Ovary (tissue), 9 donors: ENCODE measurements around the gene HDAC9. TPM values are rescaled to one million over a fixed set of nuclear protein-coding genes. Genes with fewer than 3 reads are reported as not detected.

Experiments used
- DNase-seq, 5 donors: peaks; one replicate each; pipeline ENCODE4 v3.0.0-alpha.2; 2019 to 2020
- H3K27ac ChIP-seq, 2 donors: fragments of 200-600 bp; one replicate each; pipeline versions ENCODE4 v1.5.1 to v1.8.0; 2019 to 2022
- H3K27me3 ChIP-seq: fragments of 200-600 bp; one replicate; pipeline ENCODE4 v1.8.0; 2022
- H3K36me3 ChIP-seq: fragments of 200-600 bp; sonication (generic); one replicate; pipeline ENCODE4 v1.5.1; 2019
- H3K4me1 ChIP-seq: one replicate; pipeline ENCODE4 v1.8.1; 2013; ENCODE audit warnings: mild to moderate bottlenecking, moderate library complexity; ENCODE audit not compliant: insufficient read depth
- H3K4me3 ChIP-seq: fragments of 200-600 bp; sonication (generic); one replicate; pipeline ENCODE4 v1.5.1; 2017
- H3K9me3 ChIP-seq, 2 donors: fragments of 200-600 bp in 1 of 2; sonication (generic) in 1 of 2; one replicate each; pipeline versions ENCODE4 v1.5.1 to v1.8.1; 2013 to 2019; ENCODE audit warnings: mild to moderate bottlenecking in 1 of 2, moderate library complexity in 1 of 2
- EP300 ChIP-seq: sonication (generic); formaldehyde crosslinking; IDR thresholded peaks from one replicate; pipeline ENCODE4 v1.6.1; 2017; ENCODE audit warnings: antibody characterized with exemption
- POLR2A ChIP-seq: fragments of 450-650 bp; IDR thresholded peaks from one replicate; pipeline ENCODE4 v1.6.1; 2017; ENCODE audit warnings: antibody characterized with exemption, mild to moderate bottlenecking, moderate library complexity
- whole genome bisulfite sequencing, 3 donors: extraction: QIAGEN DNeasy Blood & Tissue Kit in 1 of 3; methylation state at CpG; one replicate each; pipeline versions ENCODE4 v1.1.5 to v1.1.7; 2013 to 2017; 5-methylcytosine and 5-hydroxymethylcytosine counted together
- intact Hi-C, 4 donors: fragments of 100-400 bp; cut with DNase I; formaldehyde crosslinking; loops; one replicate each; pipeline versions ENCODE4 v1.11.0 to v1.15.1; 2022 to 2023
- polyA plus RNA-seq, 2 donors: library from polyadenylated mRNA; stranded (reverse); fragments of 200-250 nt in 1 of 2; fragments of 350-450 nt in 1 of 2; fragmentation: Illumina TruSeq in 1 of 2; extraction: RNeasy Lipid Tissue Mini Kit (QIAGEN cat#74804) in 1 of 2; gene quantifications; one replicate each; pipeline ENCODE4 v1.2.3, GENCODE V29; 2013 to 2014
- total RNA-seq, 7 donors: library from RNA; depleted of rRNA in 2 of 7; stranded (reverse); fragments of >200 nt in 2 of 7; fragmentation: NEBNext Ultra II Directional in 3 of 7; extraction: Animal tissue kit (Norgen Biotek cat#: 25700) in 3 of 7; gene quantifications; one replicate each; pipeline versions ENCODE4 v1.1.0 to v1.2.4, GENCODE V29; 2016 to 2023
- TF ChIP-seq, protein P1 (sequence below), 3 donors: fragments of 450-650 bp in 2 of 3; fragments of 200-600 bp in 1 of 3; IDR thresholded peaks; one replicate each; pipeline versions ENCODE4 v1.5.1 to v1.8.0; 2016 to 2022; ENCODE audit warnings: antibody characterized with exemption in 3 of 3, mild to moderate bottlenecking in 1 of 3
- donor health status: DM: no; HTN: no; CAD: no; lungs with moderate emphysema.
- donor health status: DM: no; HTN: no; CAD: no.
- donor health status: Bipolar disorder and iron deficiency.
- donor health status: DM: yes; HTN: yes; CAD: no.
- donor health status: DM: no; HTN: no; CAD: no.
- donor health status: DM: yes; HTN: yes; CAD: no.

Gene HDAC9
- total and polyA plus RNA-seq, 9 donors: 1.7 to 22.3 (median 6.0) TPM

GRCh38 chr7:18564779-18565178 lies 69.2 kb downstream of the HDAC9 start:
- intact Hi-C loops: no loop called here
- TF ChIP-seq, protein P1, sequence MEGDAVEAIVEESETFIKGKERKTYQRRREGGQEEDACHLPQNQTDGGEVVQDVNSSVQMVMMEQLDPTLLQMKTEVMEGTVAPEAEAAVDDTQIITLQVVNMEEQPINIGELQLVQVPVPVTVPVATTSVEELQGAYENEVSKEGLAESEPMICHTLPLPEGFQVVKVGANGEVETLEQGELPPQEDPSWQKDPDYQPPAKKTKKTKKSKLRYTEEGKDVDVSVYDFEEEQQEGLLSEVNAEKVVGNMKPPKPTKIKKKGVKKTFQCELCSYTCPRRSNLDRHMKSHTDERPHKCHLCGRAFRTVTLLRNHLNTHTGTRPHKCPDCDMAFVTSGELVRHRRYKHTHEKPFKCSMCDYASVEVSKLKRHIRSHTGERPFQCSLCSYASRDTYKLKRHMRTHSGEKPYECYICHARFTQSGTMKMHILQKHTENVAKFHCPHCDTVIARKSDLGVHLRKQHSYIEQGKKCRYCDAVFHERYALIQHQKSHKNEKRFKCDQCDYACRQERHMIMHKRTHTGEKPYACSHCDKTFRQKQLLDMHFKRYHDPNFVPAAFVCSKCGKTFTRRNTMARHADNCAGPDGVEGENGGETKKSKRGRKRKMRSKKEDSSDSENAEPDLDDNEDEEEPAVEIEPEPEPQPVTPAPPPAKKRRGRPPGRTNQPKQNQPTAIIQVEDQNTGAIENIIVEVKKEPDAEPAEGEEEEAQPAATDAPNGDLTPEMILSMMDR (IDR thresholded peaks at IDR 0.05): no peak
- no peak for TF ChIP-seq POLR2A
- TF ChIP-seq EP300: no peak
- 79 to 84% (median 81%) methylated on average over 5 of the region's 5 CpGs for WGBS, 3 donors

GRCh38 chr7:18565337-18565736 lies 69.8 kb downstream of the HDAC9 start:
- no peak overlapping the region for H3K27ac ChIP-seq
- intact Hi-C loops: no loop called here

More at GRCh38 chr7:18564779-18565178, 69.2 kb downstream of the HDAC9 start:
- Histone ChIP-seq H3K4me3 (no peak overlapping the region), H3K27me3 (no peaks in the 10 kb centered on the region), H3K9me3 (no peaks in the 10 kb centered on the region), H3K4me1 (no peaks in the 10 kb centered on the region), H3K27ac (no peak overlapping the region), H3K36me3 (no peaks in the 10 kb centered on the region)
- no peak for DNase-seq

DNA sequence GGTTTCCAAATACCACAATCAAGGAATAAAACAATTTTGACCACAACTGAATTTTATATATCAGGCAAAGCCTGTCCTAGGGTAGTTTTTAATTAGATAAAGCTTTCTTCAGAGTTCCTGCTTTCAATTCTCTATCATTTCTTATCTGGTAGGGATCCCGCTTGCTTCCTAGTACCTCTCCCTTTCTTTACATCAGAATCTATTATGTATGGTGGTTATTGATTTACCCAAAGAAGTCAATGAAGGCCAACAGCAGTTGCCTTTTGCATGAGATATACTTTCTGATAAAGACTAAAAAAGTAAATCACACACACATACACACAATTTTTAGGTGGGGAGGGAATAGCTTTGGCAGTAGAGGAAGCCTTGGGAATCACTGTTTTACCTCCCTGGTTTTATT lies 70.7 kb downstream of the HDAC9 start:
- DNase-seq: no peak
- Histone ChIP-seq H3K9me3 (no peaks in the 10 kb centered on the region), H3K4me3 (no peak overlapping the region), H3K27ac (no peak overlapping the region), H3K36me3 (no peaks in the 10 kb centered on the region), H3K27me3 (no peaks in the 10 kb centered on the region), H3K4me1 (no peaks in the 10 kb centered on the region)
- TF ChIP-seq POLR2A (no peak), EP300 (no peak)
- TF ChIP-seq, protein P1 (IDR thresholded peaks at IDR 0.05): no peak
- intact Hi-C loops: no loop called here
- 32 to 56% (median 42%) methylated on average over 1 of the region's 1 CpG for WGBS, 3 donors

More at GRCh38 chr7:18565337-18565736, 69.8 kb downstream of the HDAC9 start:
- H3K36me3 ChIP-seq: no peaks in the 10 kb centered on the region
- DNase-seq: no peak
- H3K27me3 ChIP-seq: no peaks in the 10 kb centered on the region
- no peak overlapping the region for H3K4me3 ChIP-seq
- H3K9me3 ChIP-seq: no peaks in the 10 kb centered on the region
- no peak for TF ChIP-seq POLR2A
- TF ChIP-seq EP300: no peak
- TF ChIP-seq, protein P1 (IDR thresholded peaks at IDR 0.05): no peak
- no peaks in the 10 kb centered on the region for H3K4me1 ChIP-seq

DNA sequence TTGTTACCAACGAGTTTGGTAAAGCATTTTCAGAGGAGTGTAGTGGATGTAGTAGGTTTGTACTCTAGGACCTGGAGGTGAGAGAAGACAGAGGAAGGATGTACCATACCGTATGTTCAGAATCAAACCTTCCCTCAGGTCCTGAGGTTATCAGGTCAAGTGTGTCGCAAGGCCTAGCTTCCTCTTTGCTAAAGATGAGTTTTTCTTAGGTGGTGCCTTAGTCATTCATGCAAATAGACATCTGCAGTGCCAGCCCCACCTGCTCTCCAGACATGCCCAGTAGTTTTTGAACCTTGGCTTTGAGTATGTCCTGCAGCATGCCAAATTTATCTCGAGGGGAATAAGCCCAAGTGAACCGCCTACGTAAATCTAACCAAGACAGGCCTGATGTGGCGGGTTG lies 71.3 kb downstream of the HDAC9 start:
- DNase-seq: no peak
- no peaks in the 10 kb centered on the region for H3K36me3 ChIP-seq
- no peak overlapping the region for H3K27ac ChIP-seq
- H3K9me3 ChIP-seq: no peaks in the 10 kb centered on the region
- TF ChIP-seq POLR2A (no peak), EP300 (no peak)
- TF ChIP-seq, protein P1 (IDR thresholded peaks at IDR 0.05): no peak
- no peaks in the 10 kb centered on the region for H3K27me3 ChIP-seq
- 89 to 91% (median 90%) methylated on average over 7 of the region's 7 CpGs for WGBS, 3 donors
- no peaks in the 10 kb centered on the region for H3K4me1 ChIP-seq
- intact Hi-C loops: no loop called here
- no peak overlapping the region for H3K4me3 ChIP-seq
